ENCODE data around the gene DENND1A.

DNA sequence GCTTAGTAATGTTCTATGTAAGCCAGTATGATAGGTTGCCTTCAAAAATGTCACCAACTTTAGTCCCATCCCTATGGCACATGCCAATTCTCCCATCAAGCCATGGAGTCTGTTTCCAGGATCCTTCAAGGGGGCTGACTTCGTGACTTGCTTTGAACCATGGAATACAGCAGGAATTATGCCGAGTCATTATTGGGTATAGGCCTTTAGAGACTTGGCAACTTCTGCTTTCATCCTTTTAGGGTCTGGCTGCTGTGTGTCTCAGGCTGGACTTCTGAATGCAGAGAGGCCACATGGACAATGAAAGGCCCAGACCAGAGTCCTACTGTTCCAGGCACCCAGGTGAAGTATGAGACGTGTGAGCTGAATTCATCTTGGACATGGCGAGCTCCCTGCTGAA is 109.8 kb downstream of the DENND1A start:
- TF ChIP-seq POLR2A (IDR thresholded peaks at IDR 0.05): no peak
- TF ChIP-seq, protein P1, sequence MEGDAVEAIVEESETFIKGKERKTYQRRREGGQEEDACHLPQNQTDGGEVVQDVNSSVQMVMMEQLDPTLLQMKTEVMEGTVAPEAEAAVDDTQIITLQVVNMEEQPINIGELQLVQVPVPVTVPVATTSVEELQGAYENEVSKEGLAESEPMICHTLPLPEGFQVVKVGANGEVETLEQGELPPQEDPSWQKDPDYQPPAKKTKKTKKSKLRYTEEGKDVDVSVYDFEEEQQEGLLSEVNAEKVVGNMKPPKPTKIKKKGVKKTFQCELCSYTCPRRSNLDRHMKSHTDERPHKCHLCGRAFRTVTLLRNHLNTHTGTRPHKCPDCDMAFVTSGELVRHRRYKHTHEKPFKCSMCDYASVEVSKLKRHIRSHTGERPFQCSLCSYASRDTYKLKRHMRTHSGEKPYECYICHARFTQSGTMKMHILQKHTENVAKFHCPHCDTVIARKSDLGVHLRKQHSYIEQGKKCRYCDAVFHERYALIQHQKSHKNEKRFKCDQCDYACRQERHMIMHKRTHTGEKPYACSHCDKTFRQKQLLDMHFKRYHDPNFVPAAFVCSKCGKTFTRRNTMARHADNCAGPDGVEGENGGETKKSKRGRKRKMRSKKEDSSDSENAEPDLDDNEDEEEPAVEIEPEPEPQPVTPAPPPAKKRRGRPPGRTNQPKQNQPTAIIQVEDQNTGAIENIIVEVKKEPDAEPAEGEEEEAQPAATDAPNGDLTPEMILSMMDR (IDR thresholded peaks at IDR 0.05): no peak

All from heart left ventricle (tissue), 13 donors.